Measurements from ENCODE around the gene ATP5MC2.

ATP5MC2 gene

DNA sequence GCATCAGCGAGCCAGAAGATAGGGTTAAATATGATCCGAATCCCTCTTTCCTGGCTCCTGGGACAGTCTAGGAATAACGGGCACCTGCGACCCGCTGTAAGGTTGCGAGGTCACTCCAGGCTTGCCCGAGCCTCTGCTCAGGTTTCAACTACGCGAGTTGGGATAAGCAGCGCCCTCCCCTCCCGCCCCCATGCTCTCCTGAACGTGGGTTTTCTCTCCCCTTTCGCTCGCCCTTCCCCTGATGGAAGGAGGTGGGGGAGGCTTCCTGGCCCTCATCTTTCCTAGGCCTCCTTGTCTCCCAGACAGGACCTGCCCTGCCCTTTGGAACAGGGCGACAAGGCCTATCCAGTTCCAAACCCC, 753 bp upstream of the ATP5MC2 start:
- no peak overlapping the region for H3K27ac ChIP-seq (ENCODE audit: low read depth, low read length)
- peaks cover 19% of the 10 kb centered on the region for H3K79me2 ChIP-seq (ENCODE audit: insufficient read depth, low read length)
- H3K9me3 ChIP-seq (ENCODE audit: insufficient read depth, low read length) = no peaks in the 10 kb centered on the region
- no peaks in the 10 kb centered on the region for H4K20me1 ChIP-seq (ENCODE audit: low read depth, low read length)
- peak overlapping the region; percentile 95 for H3K4me2 ChIP-seq (ENCODE audit: low read depth, low read length, poor library complexity, severe bottlenecking)
- H3F3A ChIP-seq (ENCODE audit: insufficient read depth) = no peaks in the 10 kb centered on the region
- no peak for TF ChIP-seq EZH2phosphoT487 (conservative IDR thresholded peaks at IDR 0.05; ENCODE audit: low read length)
- TF ChIP-seq, protein P1, sequence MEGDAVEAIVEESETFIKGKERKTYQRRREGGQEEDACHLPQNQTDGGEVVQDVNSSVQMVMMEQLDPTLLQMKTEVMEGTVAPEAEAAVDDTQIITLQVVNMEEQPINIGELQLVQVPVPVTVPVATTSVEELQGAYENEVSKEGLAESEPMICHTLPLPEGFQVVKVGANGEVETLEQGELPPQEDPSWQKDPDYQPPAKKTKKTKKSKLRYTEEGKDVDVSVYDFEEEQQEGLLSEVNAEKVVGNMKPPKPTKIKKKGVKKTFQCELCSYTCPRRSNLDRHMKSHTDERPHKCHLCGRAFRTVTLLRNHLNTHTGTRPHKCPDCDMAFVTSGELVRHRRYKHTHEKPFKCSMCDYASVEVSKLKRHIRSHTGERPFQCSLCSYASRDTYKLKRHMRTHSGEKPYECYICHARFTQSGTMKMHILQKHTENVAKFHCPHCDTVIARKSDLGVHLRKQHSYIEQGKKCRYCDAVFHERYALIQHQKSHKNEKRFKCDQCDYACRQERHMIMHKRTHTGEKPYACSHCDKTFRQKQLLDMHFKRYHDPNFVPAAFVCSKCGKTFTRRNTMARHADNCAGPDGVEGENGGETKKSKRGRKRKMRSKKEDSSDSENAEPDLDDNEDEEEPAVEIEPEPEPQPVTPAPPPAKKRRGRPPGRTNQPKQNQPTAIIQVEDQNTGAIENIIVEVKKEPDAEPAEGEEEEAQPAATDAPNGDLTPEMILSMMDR (IDR thresholded peaks at IDR 0.05; ENCODE audit: insufficient read depth, low read length, poor library complexity, severe bottlenecking) = no peak
- no peaks in the 10 kb centered on the region for H3K9me2 ChIP-seq (replicated peaks; ENCODE audit: insufficient read depth, low read length)
- H3K4me3 ChIP-seq (ENCODE audit: insufficient read depth, low read length, poor library complexity, severe bottlenecking) = peak overlapping the region; percentile 53
- H3K9ac ChIP-seq (ENCODE audit: low read length) = peak overlapping the region; percentile 69
- no peaks in the 10 kb centered on the region for H3K27me3 ChIP-seq (ENCODE audit: low read length)
- H3K36me3 ChIP-seq (ENCODE audit: low read length) = peaks cover 4% of the 10 kb centered on the region; the same call in 1 of the 2 replicates
- H2AFZ ChIP-seq (ENCODE audit: low read depth, low read length, severe bottlenecking) = peak overlapping the region; percentile 100

DNA sequence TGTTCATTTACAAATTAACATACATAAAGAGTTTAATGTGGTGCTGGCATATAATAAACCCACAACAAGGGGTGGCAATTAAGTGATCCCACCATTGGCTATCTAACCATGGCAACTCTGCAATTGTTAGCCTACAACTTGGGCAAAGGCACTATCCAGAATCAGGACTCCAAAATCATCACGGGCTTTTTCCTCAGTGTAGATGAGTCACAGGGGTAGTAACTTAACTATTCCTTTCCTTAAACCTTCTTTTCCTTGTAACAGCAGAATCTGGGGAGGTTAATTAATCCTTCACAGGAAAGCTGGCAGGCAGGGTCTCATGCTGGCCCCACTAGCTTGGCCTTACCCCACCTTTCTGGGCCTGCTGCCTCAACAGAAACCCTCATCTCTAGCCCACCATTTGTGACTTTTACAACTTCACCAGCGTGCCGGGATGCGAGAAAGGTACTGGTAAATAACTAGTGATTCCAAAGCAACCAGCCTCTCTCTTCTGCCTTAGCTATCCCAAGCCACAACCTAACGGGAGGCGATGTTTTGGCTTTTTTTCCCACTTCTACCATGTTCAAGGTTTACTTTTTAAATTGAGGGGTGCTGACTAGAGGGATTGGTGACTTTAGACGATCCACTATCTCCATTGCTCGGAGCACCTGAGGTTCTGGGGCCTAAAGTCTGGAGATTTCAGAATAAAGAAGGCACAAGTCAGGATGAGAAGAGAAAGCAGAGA, 744 bp downstream of the ATP5MC2 start:
- H3K9me2 ChIP-seq (replicated peaks; ENCODE audit: insufficient read depth, low read length) = no peaks in the 10 kb centered on the region
- peak overlapping the region; percentile 82 for H3K4me3 ChIP-seq (ENCODE audit: insufficient read depth, low read length, poor library complexity, severe bottlenecking)
- H3K9ac ChIP-seq (ENCODE audit: low read length) = peak overlapping the region; percentile 69
- H3K4me2 ChIP-seq (ENCODE audit: low read depth, low read length, poor library complexity, severe bottlenecking) = peak overlapping the region; percentile 95
- H3F3A ChIP-seq (ENCODE audit: insufficient read depth) = no peaks in the 10 kb centered on the region
- H3K36me3 ChIP-seq (ENCODE audit: low read length) = peaks cover 14% of the 10 kb centered on the region
- no peaks in the 10 kb centered on the region for H3K9me3 ChIP-seq (ENCODE audit: insufficient read depth, low read length)
- TF ChIP-seq EZH2phosphoT487 (conservative IDR thresholded peaks at IDR 0.05; ENCODE audit: low read length) = no peak
- TF ChIP-seq, protein P1 (IDR thresholded peaks at IDR 0.05; ENCODE audit: insufficient read depth, low read length, poor library complexity, severe bottlenecking) = no peak
- H3K27me3 ChIP-seq (ENCODE audit: low read length) = no peaks in the 10 kb centered on the region
- no peaks in the 10 kb centered on the region for H4K20me1 ChIP-seq (ENCODE audit: low read depth, low read length)
- peaks cover 19% of the 10 kb centered on the region for H3K79me2 ChIP-seq (ENCODE audit: insufficient read depth, low read length)
- peak overlapping the region; percentile 66 for H3K27ac ChIP-seq (ENCODE audit: low read depth, low read length)
- H2AFZ ChIP-seq (ENCODE audit: low read depth, low read length, severe bottlenecking) = peak overlapping the region; percentile 62

DNA sequence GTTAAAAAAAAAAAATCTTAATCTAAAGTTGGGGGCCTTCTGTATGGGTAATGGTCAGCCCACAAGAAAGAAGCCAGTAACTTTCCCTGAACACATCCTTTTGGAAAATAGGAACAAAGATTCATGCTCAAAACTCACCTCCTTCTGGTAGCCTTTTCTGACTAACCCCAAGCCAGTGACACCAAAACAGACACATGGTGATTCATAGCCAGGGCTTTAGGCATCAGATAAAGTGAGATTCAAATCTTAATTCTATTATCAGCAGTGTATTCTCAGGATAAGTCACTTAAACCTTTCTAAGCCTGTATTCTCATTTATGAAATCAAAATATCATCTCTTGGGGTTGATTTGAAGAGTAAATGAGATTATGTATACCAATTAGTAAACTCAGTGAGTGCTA, 4.9 kb downstream of the ATP5MC2 start:
- no peaks in the 10 kb centered on the region for H3K9me3 ChIP-seq (ENCODE audit: insufficient read depth, low read length)
- no peaks in the 10 kb centered on the region for H4K20me1 ChIP-seq (ENCODE audit: low read depth, low read length)
- H3K4me3 ChIP-seq (ENCODE audit: insufficient read depth, low read length, poor library complexity, severe bottlenecking) = no peak overlapping the region
- peaks cover 24% of the 10 kb centered on the region for H3K36me3 ChIP-seq (ENCODE audit: low read length)
- no peak overlapping the region for H3K9ac ChIP-seq (ENCODE audit: low read length)
- H3K27ac ChIP-seq (ENCODE audit: low read depth, low read length) = no peak overlapping the region
- H3K4me2 ChIP-seq (ENCODE audit: low read depth, low read length, poor library complexity, severe bottlenecking) = no peak overlapping the region
- peaks cover 22% of the 10 kb centered on the region for H3K79me2 ChIP-seq (ENCODE audit: insufficient read depth, low read length)
- no peaks in the 10 kb centered on the region for H3F3A ChIP-seq (ENCODE audit: insufficient read depth)
- no peak overlapping the region for H2AFZ ChIP-seq (ENCODE audit: low read depth, low read length, severe bottlenecking)
- no peaks in the 10 kb centered on the region for H3K27me3 ChIP-seq (ENCODE audit: low read length)
- TF ChIP-seq, protein P1 (IDR thresholded peaks at IDR 0.05; ENCODE audit: insufficient read depth, low read length, poor library complexity, severe bottlenecking) = no peak
- no peak for TF ChIP-seq EZH2phosphoT487 (conservative IDR thresholded peaks at IDR 0.05; ENCODE audit: low read length)
- no peaks in the 10 kb centered on the region for H3K9me2 ChIP-seq (replicated peaks; ENCODE audit: insufficient read depth, low read length)

Measured in SU-DHL-6 (cell line).